Astrocyte (in vitro differentiated cells and primary cell): ENCODE measurements around the gene OR2M7.

Source experiments
- EZH2 ChIP-seq: IDR thresholded peaks from 2 replicates; pipeline ENCODE4 v1.6.1; 2012; ENCODE audit warnings: mild to moderate bottlenecking, low read length, inconsistent platforms; ENCODE audit not compliant: insufficient read depth
- TF ChIP-seq, protein P1 (sequence below): IDR thresholded peaks from 2 replicates; pipeline ENCODE4 v1.5.1; 2011; ENCODE audit warnings: low read depth, mild to moderate bottlenecking, inconsistent platforms, low read length, moderate library complexity; ENCODE audit not compliant: insufficient read depth

DNA sequence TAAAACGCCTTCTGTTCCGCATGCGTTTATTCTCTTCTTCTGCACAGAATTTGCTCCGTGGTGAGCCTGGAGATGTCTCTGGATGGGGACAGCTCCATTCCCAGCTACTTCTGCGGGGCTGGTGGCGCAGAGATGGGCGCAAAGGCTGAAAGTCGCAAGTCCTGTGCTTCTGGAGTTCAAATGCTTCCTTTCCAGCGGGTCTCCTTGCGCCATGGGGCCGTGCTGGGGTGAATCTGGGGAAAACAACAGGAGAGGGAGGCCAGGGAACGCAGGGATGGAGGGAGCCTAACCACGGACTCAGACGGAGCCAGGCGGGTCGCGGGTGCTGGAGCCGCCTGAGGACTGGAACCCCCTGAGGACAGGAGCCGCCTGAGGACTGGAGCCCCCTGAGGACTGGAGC lies 18.3 kb downstream of the OR2M7 start:
- TF ChIP-seq, protein P1, sequence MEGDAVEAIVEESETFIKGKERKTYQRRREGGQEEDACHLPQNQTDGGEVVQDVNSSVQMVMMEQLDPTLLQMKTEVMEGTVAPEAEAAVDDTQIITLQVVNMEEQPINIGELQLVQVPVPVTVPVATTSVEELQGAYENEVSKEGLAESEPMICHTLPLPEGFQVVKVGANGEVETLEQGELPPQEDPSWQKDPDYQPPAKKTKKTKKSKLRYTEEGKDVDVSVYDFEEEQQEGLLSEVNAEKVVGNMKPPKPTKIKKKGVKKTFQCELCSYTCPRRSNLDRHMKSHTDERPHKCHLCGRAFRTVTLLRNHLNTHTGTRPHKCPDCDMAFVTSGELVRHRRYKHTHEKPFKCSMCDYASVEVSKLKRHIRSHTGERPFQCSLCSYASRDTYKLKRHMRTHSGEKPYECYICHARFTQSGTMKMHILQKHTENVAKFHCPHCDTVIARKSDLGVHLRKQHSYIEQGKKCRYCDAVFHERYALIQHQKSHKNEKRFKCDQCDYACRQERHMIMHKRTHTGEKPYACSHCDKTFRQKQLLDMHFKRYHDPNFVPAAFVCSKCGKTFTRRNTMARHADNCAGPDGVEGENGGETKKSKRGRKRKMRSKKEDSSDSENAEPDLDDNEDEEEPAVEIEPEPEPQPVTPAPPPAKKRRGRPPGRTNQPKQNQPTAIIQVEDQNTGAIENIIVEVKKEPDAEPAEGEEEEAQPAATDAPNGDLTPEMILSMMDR, result no peak
- TF ChIP-seq EZH2, result no peak
